ENCODE results near the gene KIAA1958.

KIAA1958 gene

GRCh38 chr9:112462855-112463254 lies 23.8 kb upstream of the KIAA1958 start:
- Histone ChIP-seq H3K79me2 (ENCODE audit: control insufficient read depth, insufficient read depth, low read length, unreplicated experiment) (no peaks in the 10 kb centered on the region), H3K27me3 (ENCODE audit: insufficient read depth, low read length) (no peaks in the 10 kb centered on the region), H2AFZ (ENCODE audit: low read length, unreplicated experiment) (no peak overlapping the region), H3K4me3 (ENCODE audit: low read depth, low read length) (no peak overlapping the region), H3K27ac (ENCODE audit: low read depth, low read length) (no peak overlapping the region), H3K4me1 (ENCODE audit: control insufficient read depth, insufficient read depth, low read length, unreplicated experiment) (no peaks in the 10 kb centered on the region), H3K36me3 (ENCODE audit: insufficient read depth, low read length) (peaks cover 8% of the 10 kb centered on the region)

DNA sequence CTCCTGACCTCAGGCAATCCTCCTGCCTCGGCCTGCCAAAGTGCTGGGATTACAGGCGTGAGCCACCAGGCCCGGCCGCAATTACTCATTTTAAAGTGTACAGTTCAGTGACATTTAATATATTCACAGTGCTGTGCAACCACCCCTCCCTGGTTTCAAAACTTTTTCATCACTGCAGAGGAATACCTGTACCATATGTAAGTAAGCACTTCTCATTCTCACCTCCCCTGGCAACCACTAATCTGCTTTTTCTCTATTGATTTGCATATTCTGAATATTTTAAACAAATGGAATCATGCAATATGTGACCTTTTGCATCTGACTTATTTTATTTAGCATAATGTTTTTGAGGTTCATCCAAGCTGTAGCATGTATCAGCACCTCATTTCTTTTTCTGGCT lies 21.3 kb upstream of the KIAA1958 start:
- H3K36me3 ChIP-seq (ENCODE audit: insufficient read depth, low read length), result peaks cover 15% of the 10 kb centered on the region
- H3K4me3 ChIP-seq (ENCODE audit: low read depth, low read length), result no peak overlapping the region
- no peaks in the 10 kb centered on the region for H3K79me2 ChIP-seq (ENCODE audit: control insufficient read depth, insufficient read depth, low read length, unreplicated experiment)
- H3K27me3 ChIP-seq (ENCODE audit: insufficient read depth, low read length), result no peaks in the 10 kb centered on the region
- H3K4me1 ChIP-seq (ENCODE audit: control insufficient read depth, insufficient read depth, low read length, unreplicated experiment), result no peaks in the 10 kb centered on the region
- no peak overlapping the region for H2AFZ ChIP-seq (ENCODE audit: low read length, unreplicated experiment)
- no peak overlapping the region for H3K27ac ChIP-seq (ENCODE audit: low read depth, low read length)

DNA sequence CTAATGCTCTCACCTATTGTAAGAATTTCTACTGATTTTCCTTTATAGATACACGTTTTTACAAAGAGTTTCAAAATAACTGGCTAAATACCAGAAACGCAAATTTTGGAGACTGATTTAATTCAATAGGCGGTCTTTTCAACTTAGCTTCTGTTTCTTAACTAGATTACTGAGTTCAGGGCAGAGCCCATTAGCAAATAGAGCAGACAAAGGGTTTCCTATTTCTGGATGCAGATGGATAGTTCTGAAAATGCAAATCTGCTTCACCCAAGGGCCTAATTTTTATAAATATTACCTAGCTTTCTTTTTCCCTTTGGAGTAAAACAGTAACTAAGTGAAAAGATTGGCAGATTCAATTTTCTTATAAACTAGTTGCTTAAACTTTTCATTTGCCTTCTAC lies 13.6 kb upstream of the KIAA1958 start:
- Histone ChIP-seq H3K27ac (ENCODE audit: low read depth, low read length) (no peak overlapping the region), H3K36me3 (ENCODE audit: insufficient read depth, low read length) (peaks cover 23% of the 10 kb centered on the region; the same call in 1 of the 2 replicates), H3K27me3 (ENCODE audit: insufficient read depth, low read length) (no peaks in the 10 kb centered on the region), H2AFZ (ENCODE audit: low read length, unreplicated experiment) (no peak overlapping the region), H3K4me3 (ENCODE audit: low read depth, low read length) (no peak overlapping the region), H3K4me1 (ENCODE audit: control insufficient read depth, insufficient read depth, low read length, unreplicated experiment) (no peaks in the 10 kb centered on the region), H3K79me2 (ENCODE audit: control insufficient read depth, insufficient read depth, low read length, unreplicated experiment) (no peaks in the 10 kb centered on the region)

GRCh38 chr9:112473986-112474385 lies 12.6 kb upstream of the KIAA1958 start:
- no peak overlapping the region for H3K27ac ChIP-seq (ENCODE audit: low read depth, low read length)

GRCh38 chr9:112475318-112475717 lies 11.3 kb upstream of the KIAA1958 start:
- Histone ChIP-seq H3K4me3 (ENCODE audit: low read depth, low read length) (no peak overlapping the region), H3K4me1 (ENCODE audit: control insufficient read depth, insufficient read depth, low read length, unreplicated experiment) (no peaks in the 10 kb centered on the region), H3K27me3 (ENCODE audit: insufficient read depth, low read length) (no peaks in the 10 kb centered on the region), H3K79me2 (ENCODE audit: control insufficient read depth, insufficient read depth, low read length, unreplicated experiment) (no peaks in the 10 kb centered on the region), H3K27ac (ENCODE audit: low read depth, low read length) (no peak overlapping the region), H3K36me3 (ENCODE audit: insufficient read depth, low read length) (peaks cover 16% of the 10 kb centered on the region; the same call in 1 of the 2 replicates), H2AFZ (ENCODE audit: low read length, unreplicated experiment) (no peak overlapping the region)

More at GRCh38 chr9:112473986-112474385, 12.6 kb upstream of the KIAA1958 start:
- Histone ChIP-seq H2AFZ (ENCODE audit: low read length, unreplicated experiment) (no peak overlapping the region), H3K27me3 (ENCODE audit: insufficient read depth, low read length) (no peaks in the 10 kb centered on the region), H3K36me3 (ENCODE audit: insufficient read depth, low read length) (peaks cover 19% of the 10 kb centered on the region; the same call in 1 of the 2 replicates), H3K4me3 (ENCODE audit: low read depth, low read length) (no peak overlapping the region), H3K79me2 (ENCODE audit: control insufficient read depth, insufficient read depth, low read length, unreplicated experiment) (no peaks in the 10 kb centered on the region), H3K4me1 (ENCODE audit: control insufficient read depth, insufficient read depth, low read length, unreplicated experiment) (no peaks in the 10 kb centered on the region)

GRCh38 chr9:112477330-112477729 lies 9.3 kb upstream of the KIAA1958 start:
- Histone ChIP-seq H3K36me3 (ENCODE audit: insufficient read depth, low read length) (peaks cover 8% of the 10 kb centered on the region; the same call in 1 of the 2 replicates), H3K27ac (ENCODE audit: low read depth, low read length) (no peak overlapping the region), H3K27me3 (ENCODE audit: insufficient read depth, low read length) (no peaks in the 10 kb centered on the region), H3K79me2 (ENCODE audit: control insufficient read depth, insufficient read depth, low read length, unreplicated experiment) (no peaks in the 10 kb centered on the region), H3K4me3 (ENCODE audit: low read depth, low read length) (no peak overlapping the region), H2AFZ (ENCODE audit: low read length, unreplicated experiment) (no peak overlapping the region), H3K4me1 (ENCODE audit: control insufficient read depth, insufficient read depth, low read length, unreplicated experiment) (no peaks in the 10 kb centered on the region)

- Histone ChIP-seq H3K79me2 (ENCODE audit: control insufficient read depth, insufficient read depth, low read length, unreplicated experiment) (no peaks in the 10 kb centered on the region), H3K27ac (ENCODE audit: low read depth, low read length) (no peak overlapping the region), H3K27me3 (ENCODE audit: insufficient read depth, low read length) (no peaks in the 10 kb centered on the region), H3K4me1 (ENCODE audit: control insufficient read depth, insufficient read depth, low read length, unreplicated experiment) (no peaks in the 10 kb centered on the region), H3K4me3 (ENCODE audit: low read depth, low read length) (no peak overlapping the region), H3K36me3 (ENCODE audit: insufficient read depth, low read length) (peaks cover 8% of the 10 kb centered on the region; the same call in 1 of the 2 replicates), H2AFZ (ENCODE audit: low read length, unreplicated experiment) (no peak overlapping the region)
Observed at GRCh38 chr9:112479221-112479620, 7.4 kb upstream of the KIAA1958 start.

DNA sequence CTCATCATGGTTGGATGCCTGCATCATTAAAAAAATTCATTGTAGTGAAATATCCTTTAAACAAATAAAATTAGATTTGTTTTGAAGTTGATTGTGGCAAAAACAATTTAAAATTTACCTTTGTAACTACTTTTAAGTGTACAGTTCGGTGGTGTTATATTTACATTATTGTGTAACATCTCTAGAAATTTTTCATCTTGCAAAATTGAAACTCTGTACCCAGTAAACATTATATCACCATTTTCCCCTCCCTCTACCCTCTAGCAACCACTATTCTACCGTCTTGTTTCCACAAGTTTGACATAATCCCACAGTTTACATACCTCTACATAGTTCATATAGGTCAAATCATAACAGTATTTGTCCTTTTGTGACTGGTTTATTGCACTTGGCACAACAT lies 2.0 kb upstream of the KIAA1958 start:
- Histone ChIP-seq H3K79me2 (ENCODE audit: control insufficient read depth, insufficient read depth, low read length, unreplicated experiment) (no peaks in the 10 kb centered on the region), H2AFZ (ENCODE audit: low read length, unreplicated experiment) (no peak overlapping the region), H3K27ac (ENCODE audit: low read depth, low read length) (no peak overlapping the region), H3K4me1 (ENCODE audit: control insufficient read depth, insufficient read depth, low read length, unreplicated experiment) (no peaks in the 10 kb centered on the region), H3K36me3 (ENCODE audit: insufficient read depth, low read length) (no peaks in the 10 kb centered on the region), H3K4me3 (ENCODE audit: low read depth, low read length) (no peak overlapping the region), H3K27me3 (ENCODE audit: insufficient read depth, low read length) (no peaks in the 10 kb centered on the region)

DNA sequence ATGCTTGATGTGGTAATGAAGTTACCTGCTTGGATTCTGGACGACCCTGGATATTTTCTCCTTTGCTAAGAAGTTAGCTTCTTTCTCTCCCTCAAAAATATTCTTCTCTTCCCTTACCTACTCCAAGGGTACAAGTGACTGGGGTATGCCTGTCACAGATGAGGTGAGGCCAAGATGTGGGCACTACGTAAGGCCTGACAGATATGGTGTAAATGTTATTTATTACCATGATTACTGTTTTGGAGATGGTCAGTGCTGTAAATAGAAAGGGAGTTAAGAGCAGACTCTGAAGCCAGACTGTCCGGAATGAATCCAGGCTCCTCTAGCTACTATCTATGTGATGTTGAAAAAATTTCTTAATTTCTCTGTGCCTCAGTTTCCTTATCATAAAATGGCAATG lies 1.1 kb upstream of the KIAA1958 start:
- Histone ChIP-seq H3K4me1 (ENCODE audit: control insufficient read depth, insufficient read depth, low read length, unreplicated experiment) (no peaks in the 10 kb centered on the region), H3K27ac (ENCODE audit: low read depth, low read length) (no peak overlapping the region), H3K27me3 (ENCODE audit: insufficient read depth, low read length) (no peaks in the 10 kb centered on the region), H3K4me3 (ENCODE audit: low read depth, low read length) (no peak overlapping the region), H3K36me3 (ENCODE audit: insufficient read depth, low read length) (no peaks in the 10 kb centered on the region), H3K79me2 (ENCODE audit: control insufficient read depth, insufficient read depth, low read length, unreplicated experiment) (no peaks in the 10 kb centered on the region), H2AFZ (ENCODE audit: low read length, unreplicated experiment) (no peak overlapping the region)

GRCh38 chr9:112487008-112487798 lies 576 bp downstream of the KIAA1958 start:
- no peaks in the 10 kb centered on the region for H3K4me1 ChIP-seq (ENCODE audit: control insufficient read depth, insufficient read depth, low read length, unreplicated experiment)
- H2AFZ ChIP-seq (ENCODE audit: low read length, unreplicated experiment), result peak overlapping the region; percentile 82
- H3K27ac ChIP-seq (ENCODE audit: low read depth, low read length), result no peak overlapping the region
- H3K36me3 ChIP-seq (ENCODE audit: insufficient read depth, low read length), result no peaks in the 10 kb centered on the region
- H3K27me3 ChIP-seq (ENCODE audit: insufficient read depth, low read length), result no peaks in the 10 kb centered on the region
- no peaks in the 10 kb centered on the region for H3K79me2 ChIP-seq (ENCODE audit: control insufficient read depth, insufficient read depth, low read length, unreplicated experiment)
- H3K4me3 ChIP-seq (ENCODE audit: low read depth, low read length), result peak overlapping the region; percentile 91

GRCh38 chr9:112487799-112488340 lies 1.2 kb downstream of the KIAA1958 start:
- Histone ChIP-seq H3K79me2 (ENCODE audit: control insufficient read depth, insufficient read depth, low read length, unreplicated experiment) (no peaks in the 10 kb centered on the region), H3K4me1 (ENCODE audit: control insufficient read depth, insufficient read depth, low read length, unreplicated experiment) (no peaks in the 10 kb centered on the region), H3K27ac (ENCODE audit: low read depth, low read length) (no peak overlapping the region), H3K4me3 (ENCODE audit: low read depth, low read length) (peak overlapping the region; percentile 91), H2AFZ (ENCODE audit: low read length, unreplicated experiment) (peak overlapping the region; percentile 82), H3K27me3 (ENCODE audit: insufficient read depth, low read length) (no peaks in the 10 kb centered on the region), H3K36me3 (ENCODE audit: insufficient read depth, low read length) (no peaks in the 10 kb centered on the region)
